GM23338 (cell line): Measurements from ENCODE around the gene PARVB. TPM values are rescaled to one million over a fixed set of nuclear protein-coding genes. Genes with fewer than 3 reads are reported as not detected.

ENCODE experiments used
- ATAC-seq: fragments of 200-7000 bp; cut with Tn5 transposase; 3 replicates; pipeline ENCODE4 v1.9.1; 2020
- DNase-seq: peaks from one replicate; pipeline ENCODE4 v3.0.0-alpha.2; 2015; ENCODE audit warnings: low spot score
- H2AFZ ChIP-seq: fragments of 200-600 bp; sonication (generic); 2 replicates; pipeline ENCODE4 v1.8.0; 2016; ENCODE audit warnings: antibody characterized with exemption, mild to moderate bottlenecking, moderate library complexity
- H3F3A ChIP-seq: fragments of 200-600 bp; sonication (generic); replicated peaks from 2 replicates; pipeline ENCODE4 v1.8.0; 2017; ENCODE audit warnings: antibody characterized with exemption, mixed run types, low read depth
- H3K27ac ChIP-seq: fragments of 200-600 bp; sonication (generic); 2 replicates; pipeline ENCODE4 v1.6.1; 2016; ENCODE audit warnings: low read depth
- H3K27me3 ChIP-seq: fragments of 200-600 bp; sonication (generic); 2 replicates; pipeline ENCODE4 v1.8.0; 2016; ENCODE audit warnings: mild to moderate bottlenecking, mixed run types, moderate library complexity; ENCODE audit not compliant: insufficient read depth
- H3K36me3 ChIP-seq: fragments of 200-600 bp; sonication (generic); 2 replicates; pipeline ENCODE4 v1.8.0; 2016; ENCODE audit warnings: mild to moderate bottlenecking; ENCODE audit not compliant: insufficient read depth
- H3K4me1 ChIP-seq: fragments of 200-600 bp; sonication (generic); 2 replicates; pipeline ENCODE4 v1.8.0; 2016; ENCODE audit warnings: mild to moderate bottlenecking, moderate library complexity; ENCODE audit not compliant: insufficient read depth
- H3K4me2 ChIP-seq: fragments of 200-600 bp; sonication (generic); 2 replicates; pipeline ENCODE4 v1.7.1; 2017; ENCODE audit warnings: mixed run types
- H3K4me3 ChIP-seq: fragments of 200-600 bp; sonication (generic); 2 replicates; pipeline ENCODE4 v1.6.1; 2016; ENCODE audit warnings: mixed run types
- H3K79me2 ChIP-seq: fragments of 200-600 bp; sonication (generic); replicated peaks from 2 replicates; pipeline ENCODE4 v1.8.0; 2017; ENCODE audit warnings: mild to moderate bottlenecking; ENCODE audit not compliant: insufficient read depth
- H3K9me2 ChIP-seq: fragments of 200-600 bp; sonication (generic); 2 replicates; pipeline ENCODE4 v1.8.0; 2017; ENCODE audit not compliant: insufficient read depth
- H4K20me1 ChIP-seq: fragments of 200-600 bp; sonication (generic); replicated peaks from 2 replicates; pipeline ENCODE4 v1.8.0; 2017; ENCODE audit warnings: mild to moderate bottlenecking; ENCODE audit not compliant: insufficient read depth
- H3K27ac Mint-ChIP-seq: 2 replicates; pipeline ENCODE4 v1.8.0; 2020; ENCODE audit warnings: inconsistent platforms, mild to moderate bottlenecking, moderate library complexity, mixed read lengths
- H3K27me3 Mint-ChIP-seq: 3 replicates; pipeline ENCODE4 v1.8.0; 2022; ENCODE audit warnings: low read depth, mild to moderate bottlenecking, moderate library complexity, mixed read lengths, inconsistent platforms; ENCODE audit not compliant: insufficient read depth, poor library complexity
- H3K36me3 Mint-ChIP-seq: 3 replicates; pipeline ENCODE4 v1.8.0; 2021; ENCODE audit warnings: low read depth, mild to moderate bottlenecking, inconsistent platforms, moderate library complexity, mixed read lengths
- H3K4me1 Mint-ChIP-seq: 3 replicates; pipeline ENCODE4 v1.8.0; 2020; ENCODE audit warnings: mild to moderate bottlenecking, inconsistent platforms, mixed read lengths
- H3K4me3 Mint-ChIP-seq: 3 replicates; pipeline ENCODE4 v1.8.0; 2021; ENCODE audit warnings: moderate library complexity, mild to moderate bottlenecking, inconsistent platforms, mixed read lengths
- H3K9me3 Mint-ChIP-seq: 3 replicates; pipeline ENCODE4 v1.8.0; 2020; ENCODE audit warnings: moderate library complexity, mild to moderate bottlenecking, inconsistent platforms, mixed read lengths
- CREB1 ChIP-seq: fragments of 250-450 bp; sonication (Bioruptor Pico); IDR thresholded peaks from 2 replicates; pipeline ENCODE4 v1.5.0; 2020; ENCODE audit warnings: low read depth, mild to moderate bottlenecking, moderate library complexity
- ETS1 ChIP-seq: IDR thresholded peaks from 2 replicates; pipeline ENCODE4 v1.6.1; 2016; ENCODE audit warnings: antibody characterized with exemption
- EZH2 ChIP-seq: fragments of 200-600 bp; sonication (generic); IDR thresholded peaks from one replicate; pipeline ENCODE4 v1.8.0; 2017; ENCODE audit warnings: antibody characterized with exemption, mild to moderate bottlenecking, low read depth; ENCODE audit not compliant: unreplicated experiment
- JUNB ChIP-seq: IDR thresholded peaks from one replicate; pipeline ENCODE4 v1.6.1; 2016; ENCODE audit warnings: antibody characterized with exemption; ENCODE audit not compliant: unreplicated experiment
- NANOG ChIP-seq: IDR thresholded peaks from 2 replicates; pipeline ENCODE4 v1.6.1; 2016; ENCODE audit warnings: antibody characterized with exemption, borderline replicate concordance
- POLR2AphosphoS5 ChIP-seq: IDR thresholded peaks from 2 replicates; pipeline ENCODE4 v1.6.1; 2016; ENCODE audit warnings: antibody characterized with exemption, low read depth
- REST ChIP-seq: IDR thresholded peaks from one replicate; pipeline ENCODE4 v1.6.1; 2018; ENCODE audit warnings: antibody characterized with exemption; ENCODE audit not compliant: unreplicated experiment
- STAT1 ChIP-seq: IDR thresholded peaks from one replicate; pipeline ENCODE4 v1.6.1; 2016; ENCODE audit warnings: antibody characterized with exemption; ENCODE audit not compliant: unreplicated experiment
- ZNF114 ChIP-seq: fragments of 250-450 bp; sonication (Bioruptor Pico); IDR thresholded peaks from 2 replicates; pipeline ENCODE4 v1.5.0; 2020; ENCODE audit warnings: mild to moderate bottlenecking, moderate library complexity
- ZNF331 ChIP-seq: fragments of 250-450 bp; sonication (Bioruptor Pico); IDR thresholded peaks from 2 replicates; pipeline ENCODE4 v1.5.0; 2020; ENCODE audit warnings: low read depth, mild to moderate bottlenecking, moderate library complexity
- ZNF462 ChIP-seq: fragments of 250-450 bp; sonication (Bioruptor Pico); IDR thresholded peaks from 2 replicates; pipeline ENCODE4 v1.5.0; 2020; ENCODE audit warnings: mild to moderate bottlenecking, moderate library complexity
- polyA plus RNA-seq: library from polyadenylated mRNA; unstranded; fragments of >200 nt; fragmentation: Nextera tagmentation; extraction: Ambion mirVana; gene quantifications from 2 replicates; pipeline ENCODE4 v1.2.1, GENCODE V29; 2016
- total RNA-seq: library from RNA; depleted of rRNA; stranded (reverse); fragments of >200 nt; shearing (Covaris generic); gene quantifications from 2 replicates; pipeline ENCODE4 v1.2.3, GENCODE V29; 2014

Gene PARVB
- total and polyA plus RNA-seq, 2 experiments from 2014 or later = 4.3 to 7.7 TPM

GRCh38 chr22:44163536-44163935 is 139.4 kb downstream of the PARVB start:
- H3K4me3 ChIP-seq = no peak overlapping the region
- no peaks in the 10 kb centered on the region for H3F3A ChIP-seq
- H3K27ac Mint-ChIP-seq = no peak overlapping the region
- H3K9me3 Mint-ChIP-seq = no peaks in the 10 kb centered on the region
- DNase-seq (no peak), ATAC-seq (no peak)
- H3K4me2 ChIP-seq = no peak overlapping the region
- no peaks in the 10 kb centered on the region for H3K36me3 ChIP-seq
- no peaks in the 10 kb centered on the region for H3K9me2 ChIP-seq
- peaks cover 30% of the 10 kb centered on the region for H3K4me1 Mint-ChIP-seq
- no peaks in the 10 kb centered on the region for H4K20me1 ChIP-seq
- peaks cover 2% of the 10 kb centered on the region; the same call in 2 of the 3 replicates for H3K36me3 Mint-ChIP-seq
- TF ChIP-seq EZH2 (no peak), STAT1 (no peak), ETS1 (no peak), JUNB (no peak), ZNF331 (CRISPR knock-in tag) (no peak), CREB1 (CRISPR knock-in tag) (no peak), NANOG (no peak), POLR2AphosphoS5 (no peak), ZNF114 (CRISPR knock-in tag) (no peak), ZNF462 (CRISPR knock-in tag) (no peak), REST (no peak)
- H3K4me1 ChIP-seq = peaks cover 4% of the 10 kb centered on the region
- no peak overlapping the region for H3K27ac ChIP-seq
- H3K27me3 Mint-ChIP-seq = peaks cover 6% of the 10 kb centered on the region
- no peak overlapping the region for H3K4me3 Mint-ChIP-seq
- H3K79me2 ChIP-seq = no peaks in the 10 kb centered on the region
- no peak overlapping the region for H2AFZ ChIP-seq
- no peaks in the 10 kb centered on the region for H3K27me3 ChIP-seq
